ENCODE measurements around the gene POLE3. TPM values are rescaled to one million over a fixed set of nuclear protein-coding genes. Genes with fewer than 3 reads are reported as not detected.
"Not testable (repeated sequence)": the region's sequence is repeated elsewhere in the genome, so short reads cannot be mapped to it uniquely, and the experiment has no call there.

POLE3 gene
- polyA plus RNA-seq, 1 experiment = 29.3 TPM

GRCh38 chr9:113406873-113407511 is 3.5 kb downstream of the POLE3 start:
- H3K27me3 ChIP-seq (ENCODE audit: control insufficient read depth, insufficient read depth, low read length); DNase-seq (ENCODE audit: low read depth); POLR2A ChIA-PET; H3K4me3 ChIP-seq (ENCODE audit: low read depth, low read length); H3K36me3 ChIP-seq (ENCODE audit: control insufficient read depth, insufficient read depth, low read length): not testable (repeated sequence)
- TF ChIP-seq, protein P1, sequence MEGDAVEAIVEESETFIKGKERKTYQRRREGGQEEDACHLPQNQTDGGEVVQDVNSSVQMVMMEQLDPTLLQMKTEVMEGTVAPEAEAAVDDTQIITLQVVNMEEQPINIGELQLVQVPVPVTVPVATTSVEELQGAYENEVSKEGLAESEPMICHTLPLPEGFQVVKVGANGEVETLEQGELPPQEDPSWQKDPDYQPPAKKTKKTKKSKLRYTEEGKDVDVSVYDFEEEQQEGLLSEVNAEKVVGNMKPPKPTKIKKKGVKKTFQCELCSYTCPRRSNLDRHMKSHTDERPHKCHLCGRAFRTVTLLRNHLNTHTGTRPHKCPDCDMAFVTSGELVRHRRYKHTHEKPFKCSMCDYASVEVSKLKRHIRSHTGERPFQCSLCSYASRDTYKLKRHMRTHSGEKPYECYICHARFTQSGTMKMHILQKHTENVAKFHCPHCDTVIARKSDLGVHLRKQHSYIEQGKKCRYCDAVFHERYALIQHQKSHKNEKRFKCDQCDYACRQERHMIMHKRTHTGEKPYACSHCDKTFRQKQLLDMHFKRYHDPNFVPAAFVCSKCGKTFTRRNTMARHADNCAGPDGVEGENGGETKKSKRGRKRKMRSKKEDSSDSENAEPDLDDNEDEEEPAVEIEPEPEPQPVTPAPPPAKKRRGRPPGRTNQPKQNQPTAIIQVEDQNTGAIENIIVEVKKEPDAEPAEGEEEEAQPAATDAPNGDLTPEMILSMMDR (IDR thresholded peaks at IDR 0.05; ENCODE audit: insufficient read depth, low read depth, low read length) = peak; percentile 84
- CTCF ChIA-PET = interaction anchor here (1.0 to 10.2 kb wide), 7 partner anchors 7 to 175 kb away, joined by 3 to 74 read pairs (median 3); partner anchors contain the start of genes ALAD, CDC26, PRPF4 and RNF183

DNA sequence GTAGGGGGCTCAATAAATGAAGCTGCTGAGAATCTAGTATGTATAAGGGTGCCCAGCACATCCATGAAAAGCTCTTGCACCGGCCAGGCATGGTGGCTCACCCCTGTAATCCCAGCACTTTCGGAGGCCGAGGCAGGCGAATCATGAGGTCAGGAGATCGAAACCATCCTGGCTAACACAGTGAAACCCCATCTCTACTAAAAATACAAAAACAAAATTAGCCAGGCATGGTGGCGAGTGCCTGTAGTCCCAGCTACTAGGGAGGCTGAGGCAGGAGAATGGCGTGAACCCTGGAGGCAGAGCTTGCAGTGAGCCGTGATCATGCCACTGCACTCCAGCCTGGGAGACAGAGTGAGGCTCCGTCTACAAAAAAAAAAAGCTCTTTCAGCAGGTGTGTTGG is 4.1 kb downstream of the POLE3 start:
- DNase-seq (ENCODE audit: low read depth); H3K4me3 ChIP-seq (ENCODE audit: low read depth, low read length); H3K36me3 ChIP-seq (ENCODE audit: control insufficient read depth, insufficient read depth, low read length); H3K27me3 ChIP-seq (ENCODE audit: control insufficient read depth, insufficient read depth, low read length); POLR2A ChIA-PET: not testable (repeated sequence)
- CTCF ChIA-PET = interaction anchor here (0.9 to 10.2 kb wide), 6 partner anchors 10 to 213 kb away, joined by 3 to 74 read pairs (median 4); partner anchors contain the start of genes CDC26, PRPF4 and RNF183

DNA sequence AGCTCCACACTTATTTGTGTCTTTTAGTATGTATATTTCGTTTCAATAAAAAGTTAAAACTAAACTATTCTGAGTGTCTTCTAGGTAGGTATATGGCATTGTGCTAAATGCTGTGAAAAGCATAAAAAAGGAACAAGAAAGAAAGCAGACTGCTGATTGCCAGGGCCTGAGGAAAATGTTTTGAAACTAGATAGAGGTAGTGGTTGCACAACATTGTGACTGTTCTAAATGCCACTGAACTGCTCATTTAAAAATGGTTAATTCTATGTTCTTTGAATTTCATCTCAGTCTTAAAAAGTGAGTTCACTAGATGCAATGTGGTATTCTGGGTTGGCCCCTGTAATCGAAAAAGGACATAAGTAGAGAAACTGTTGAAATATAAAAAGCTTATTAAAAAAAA is 6.8 kb downstream of the POLE3 start:
- ChIA-PET POLR2A (interaction anchor here (0.7 kb wide), 1 partner anchor 52 kb away, joined by 18 read pairs; no protein-coding TSS in a partner anchor), CTCF (interaction anchor here (0.6 to 10.2 kb wide), 6 partner anchors 9 to 188 kb away, joined by 3 to 74 read pairs (median 4); partner anchors contain the start of genes CDC26, PRPF4 and WDR31)
- TF ChIP-seq, protein P1 (IDR thresholded peaks at IDR 0.05; ENCODE audit: insufficient read depth, low read depth, low read length) = no peak
- Histone ChIP-seq H3K4me3 (ENCODE audit: low read depth, low read length) (no peak overlapping the region), H3K27me3 (ENCODE audit: control insufficient read depth, insufficient read depth, low read length) (no peaks in the 10 kb centered on the region), H3K36me3 (ENCODE audit: control insufficient read depth, insufficient read depth, low read length) (peaks cover 1% of the 10 kb centered on the region; the same call in 1 of the 2 replicates)
- no peak for DNase-seq (ENCODE audit: low read depth)

- Histone ChIP-seq H3K4me3 (ENCODE audit: low read depth, low read length) (peak within 1 kb of the TSS; percentile 76), H3K36me3 (ENCODE audit: control insufficient read depth, insufficient read depth, low read length) (no peaks in the 10 kb centered on the region), H3K27me3 (ENCODE audit: control insufficient read depth, insufficient read depth, low read length) (no peaks in the 10 kb centered on the region)
- POLR2A ChIA-PET = interaction anchor here (0.5 to 1.4 kb wide), 4 partner anchors 9 to 251 kb away, joined by 3 to 8 read pairs (median 4); partner anchors contain the start of genes C9orf43, POLE3, SLC31A2 and WDR31
- CTCF ChIA-PET = interaction anchor here (0.5 to 10.2 kb wide), 27 partner anchors 8 to 1972 kb away, joined by 3 to 74 read pairs (median 4); partner anchors contain the start of genes BSPRY, C9orf43, CDC26 and HDHD3
- peak; percentile 87 for DNase-seq (ENCODE audit: low read depth)
- TF ChIP-seq, protein P1 (IDR thresholded peaks at IDR 0.05; ENCODE audit: insufficient read depth, low read depth, low read length) = peak; percentile 95
Observed at GRCh38 chr9:113401027-113401792, 9.3 kb downstream of the POLE3 start, which contains the start of gene ALAD. TSS of gene ALAD (minus strand) at chr9:113401284. CDS start at chr9:113393559, 7,725 bp downstream.

DNA sequence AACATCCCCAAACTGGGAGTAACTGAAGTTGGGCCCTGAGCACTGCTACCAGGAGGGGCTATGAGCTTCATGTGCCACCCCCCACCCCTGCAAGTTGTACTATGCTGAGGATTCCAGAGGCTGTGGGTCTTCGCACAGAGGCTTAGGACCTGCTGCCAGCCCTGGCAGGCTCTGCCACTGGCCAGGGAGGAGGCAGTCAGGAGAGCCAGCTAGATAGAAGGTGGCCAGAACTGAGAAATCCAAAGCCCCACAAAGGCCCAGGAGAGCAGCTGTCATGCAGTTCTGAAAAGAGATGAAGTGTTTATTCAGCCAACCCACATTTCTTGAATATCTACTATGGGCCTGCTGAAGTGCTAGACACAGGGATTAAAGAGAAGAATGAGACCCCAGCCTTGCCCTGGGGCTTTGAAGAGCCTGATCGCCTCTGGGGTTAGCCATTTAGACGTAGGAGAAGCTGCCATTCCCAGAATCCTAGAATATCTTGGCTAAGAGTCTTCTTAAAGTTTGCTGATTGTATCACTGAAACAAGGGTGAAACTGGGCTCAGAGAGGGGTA is 10.8 kb downstream of the POLE3 start:
- Histone ChIP-seq H3K36me3 (ENCODE audit: control insufficient read depth, insufficient read depth, low read length) (no peaks in the 10 kb centered on the region), H3K4me3 (ENCODE audit: low read depth, low read length) (no peak overlapping the region), H3K27me3 (ENCODE audit: control insufficient read depth, insufficient read depth, low read length) (no peaks in the 10 kb centered on the region)
- CTCF ChIA-PET = interaction anchor here (2.3 to 10.2 kb wide), 5 partner anchors 9 to 259 kb away, joined by 7 to 74 read pairs (median 20); partner anchors contain the start of genes C9orf43 and POLE3
- POLR2A ChIA-PET = no interaction called here
- no peak for DNase-seq (ENCODE audit: low read depth)
- TF ChIP-seq, protein P1 (IDR thresholded peaks at IDR 0.05; ENCODE audit: insufficient read depth, low read depth, low read length) = no peak
